Endothelial cell of umbilical vein (primary cell): ENCODE results near the gene GSG1L. TPM values are rescaled to one million over a fixed set of nuclear protein-coding genes. Genes with fewer than 3 reads are reported as not detected.

Experiments
- BruUV-seq: library from RNA; stranded (reverse); fragments of 400-500 nt; replicated peaks from 2 replicates; lab custom pipeline; 2021; lab: Mats Ljungman, UMichigan
- CTCF ChIA-PET: fragments of 300-600, 350-600 bp; sonication (Branson Sonifier 250); formaldehyde crosslinking; loops from one replicate; lab custom pipeline; 2021; ENCODE audit warnings: antibody characterized with exemption, inconsistent platforms; lab: Charles Lee
- POLR2A ChIA-PET: fragments of 300-600, 350-600 bp; sonication (Branson Sonifier 250); formaldehyde crosslinking; loops from one replicate; lab custom pipeline; 2021; ENCODE audit warnings: antibody characterized with exemption, inconsistent platforms; lab: Charles Lee
- DNase-seq: peaks from one replicate; pipeline ENCODE4 v3.0.0-alpha.2; 2011; ENCODE audit warnings: low read depth, low spot score
- FAIRE-seq: peaks from 2 replicates; lab custom pipeline; 2011; peaks lifted over from hg19 to GRCh38; lab: Jason Lieb, UNC
- H2AFZ ChIP-seq: 2 replicates; pipeline ENCODE4 v1.6.0; 2012; ENCODE audit warnings: low read depth, low read length, control low read depth, inconsistent platforms
- H3K27ac ChIP-seq: 2 replicates; pipeline ENCODE4 v1.5.1; 2011; ENCODE audit warnings: low read depth, mild to moderate bottlenecking, control low read depth, low read length, moderate library complexity; ENCODE audit not compliant: insufficient read depth
- H3K27me3 ChIP-seq, 2 experiments: 2 replicates each; pipeline versions ENCODE4 v1.6.0 to v1.6.1; 2011; ENCODE audit warnings: low read length in 2 of 2, mixed read lengths in 1 of 2; ENCODE audit not compliant: control insufficient read depth in 2 of 2, insufficient read depth in 2 of 2
- H3K36me3 ChIP-seq, 2 experiments: 2 replicates in 1 of 2; 3 replicates in 1 of 2; pipeline ENCODE4 v1.5.1; 2011; ENCODE audit warnings: low read length in 2 of 2, mild to moderate bottlenecking in 1 of 2, moderate library complexity in 1 of 2; ENCODE audit not compliant: control insufficient read depth in 2 of 2, insufficient read depth in 2 of 2; ENCODE audit errors: extremely low read depth in 1 of 2
- H3K4me1 ChIP-seq: 3 replicates; pipeline ENCODE4 v1.5.1; 2011; ENCODE audit warnings: mild to moderate bottlenecking, low read length; ENCODE audit not compliant: control insufficient read depth, insufficient read depth; ENCODE audit errors: extremely low read depth
- H3K4me2 ChIP-seq: 2 replicates; pipeline ENCODE4 v1.6.1; 2011; ENCODE audit warnings: low read length, control low read depth, mixed read lengths; ENCODE audit not compliant: insufficient read depth
- H3K4me3 ChIP-seq, 3 experiments: fragments of 200-600 bp in 1 of 3; sonication (generic), shearing (Covaris generic) in 1 of 3; replicated peaks in 1 of 3; 2 replicates each; pipeline ENCODE4 v1.5.1; 2011 to 2016; ENCODE audit warnings: control low read depth in 3 of 3, low read length in 3 of 3, mild to moderate bottlenecking in 2 of 3, inconsistent platforms in 1 of 3, low read depth in 1 of 3, moderate library complexity in 1 of 3; ENCODE audit not compliant: insufficient read depth in 1 of 3
- H3K79me2 ChIP-seq: 2 replicates; pipeline ENCODE4 v1.6.0; 2012; ENCODE audit warnings: low read length, inconsistent platforms; ENCODE audit not compliant: control insufficient read depth, insufficient read depth
- H3K9ac ChIP-seq: replicated peaks from 2 replicates; pipeline ENCODE3; 2011; ENCODE audit warnings: low read length, control low read depth; ENCODE audit not compliant: insufficient read depth; ENCODE audit errors: extremely low read depth
- H3K9me1 ChIP-seq: replicated peaks from 3 replicates; pipeline ENCODE4 v1.6.0; 2011; ENCODE audit warnings: mild to moderate bottlenecking, low read length; ENCODE audit not compliant: control insufficient read depth, insufficient read depth; ENCODE audit errors: extremely low read depth
- H3K9me3 ChIP-seq: replicated peaks from 2 replicates; pipeline ENCODE4 v1.5.1; 2012; ENCODE audit warnings: low read length, inconsistent platforms; ENCODE audit not compliant: control insufficient read depth, insufficient read depth
- H4K20me1 ChIP-seq: replicated peaks from 2 replicates; pipeline ENCODE3; 2011; ENCODE audit warnings: mild to moderate bottlenecking, low read length; ENCODE audit not compliant: control insufficient read depth, insufficient read depth; ENCODE audit errors: extremely low read depth
- CTCF ChIP-seq, 2 donors: IDR thresholded peaks; 1 replicate in 1 of 2; 2 replicates in 1 of 2; pipeline ENCODE4 v1.5.1; 2011; ENCODE audit warnings: low read length in 2 of 2, mild to moderate bottlenecking in 2 of 2, moderate library complexity in 2 of 2, control low read depth in 1 of 2, inconsistent platforms in 1 of 2, low read depth in 1 of 2; ENCODE audit not compliant: insufficient read depth in 1 of 2; ENCODE audit errors: extremely low read depth in 1 of 2
- EZH2 ChIP-seq: IDR thresholded peaks from 2 replicates; pipeline ENCODE4 v1.6.1; 2012; ENCODE audit warnings: borderline replicate concordance, low read depth, mild to moderate bottlenecking, moderate library complexity, low read length, inconsistent platforms; ENCODE audit not compliant: severe bottlenecking
- FOS ChIP-seq: IDR thresholded peaks from 2 replicates; pipeline ENCODE4 v1.6.1; 2011; ENCODE audit warnings: mild to moderate bottlenecking, low read length, moderate library complexity, borderline replicate concordance; ENCODE audit not compliant: insufficient read depth
- GATA2 ChIP-seq: IDR thresholded peaks from 2 replicates; pipeline ENCODE4 v1.7.0; 2011; ENCODE audit warnings: low read depth, mild to moderate bottlenecking, moderate library complexity, mixed read lengths, low read length; ENCODE audit not compliant: insufficient read length, insufficient read depth
- JUN ChIP-seq: IDR thresholded peaks from 2 replicates; pipeline ENCODE4 v1.6.1; 2011; ENCODE audit warnings: borderline replicate concordance, low read depth; ENCODE audit not compliant: insufficient read length, insufficient read depth
- MYC ChIP-seq: IDR thresholded peaks from one replicate; pipeline ENCODE4 v1.6.1; 2011; ENCODE audit warnings: mild to moderate bottlenecking, low read depth, low read length
- POLR2A ChIP-seq: IDR thresholded peaks from 2 replicates; pipeline ENCODE4 v1.6.1; 2012; ENCODE audit warnings: low read depth, mild to moderate bottlenecking, control low read depth, low read length
- POLR2AphosphoS5 ChIP-seq: IDR thresholded peaks from 2 replicates; pipeline ENCODE4 v1.6.1; 2012; ENCODE audit warnings: low read depth, mild to moderate bottlenecking, control low read depth, low read length, moderate library complexity; ENCODE audit not compliant: insufficient read depth
- dilution Hi-C: fragments of 300-500 bp; cut with MboI; formaldehyde crosslinking; loops from one replicate; pipeline ENCODE4 v1.15.0; 2019; ENCODE audit warnings: low sequenced_read_pairs; ENCODE audit not compliant: extremely low pct_ligation_motif_present
- intact Hi-C: fragments of 100-400 bp; cut with micrococcal nuclease; formaldehyde crosslinking; loops from one replicate; pipeline ENCODE4 v1.10.0; 2022
- polyA plus RNA-seq, 4 experiments: library from polyadenylated mRNA; depleted of rRNA in 3 of 4; stranded (reverse) in 3 of 4; unstranded in 1 of 4; fragments of >200 nt; gene quantifications; 2 replicates each; pipeline versions ENCODE4 v1.2.1 to v1.2.3, GENCODE V29; 2011 to 2012; ENCODE audit warnings: missing spikeins in 1 of 4
- total RNA-seq: library from RNA; stranded (reverse); gene quantifications from 2 replicates; pipeline ENCODE4 v1.2.3, GENCODE V29; 2021
- TF ChIP-seq, protein P1 (sequence below): IDR thresholded peaks from 2 replicates; pipeline ENCODE4 v1.6.1; 2011; ENCODE audit not compliant: insufficient read depth, insufficient read length

Gene GSG1L
- total and polyA plus RNA-seq, 2 donors (not counting 3 experiments of a cell fraction or from before 2014, with no cell fraction given) = 0.06 TPM; not detected in 1

DNA sequence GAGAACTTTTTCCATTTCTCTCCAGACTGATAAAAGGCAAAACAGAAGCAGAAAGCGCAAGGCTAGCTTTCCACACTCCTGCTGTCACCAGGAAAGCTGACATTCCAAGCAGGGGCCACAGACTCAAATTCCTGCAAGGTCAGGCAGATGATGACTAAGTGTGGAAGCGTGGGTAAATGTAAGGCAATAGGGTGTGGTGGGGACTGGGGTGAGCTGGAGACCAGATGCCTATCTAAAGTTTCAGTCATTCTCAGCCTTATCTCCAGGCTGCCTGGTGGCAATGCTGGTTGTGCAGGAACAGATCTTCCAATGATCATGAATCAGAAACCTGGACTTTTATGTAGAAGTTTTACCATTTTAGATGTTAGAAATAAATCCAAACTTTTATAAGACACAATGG is 224.1 kb downstream of the GSG1L start:
- Histone ChIP-seq H4K20me1 (no peaks in the 10 kb centered on the region), H2AFZ (no peak overlapping the region), H3K36me3 (no peaks in the 10 kb centered on the region), H3K9me3 (no peaks in the 10 kb centered on the region), H3K4me1 (no peaks in the 10 kb centered on the region), H3K9me1 (no peaks in the 10 kb centered on the region), H3K27ac (no peak overlapping the region), H3K9ac (no peak overlapping the region), H3K27me3 (peaks cover 7 to 17% of the 10 kb centered on the region in 2 experiments), H3K79me2 (no peaks in the 10 kb centered on the region), H3K4me3 (no peak overlapping the region), H3K4me2 (no peak overlapping the region)
- no peak for TF ChIP-seq MYC
- TF ChIP-seq JUN = no peak
- TF ChIP-seq, protein P1, sequence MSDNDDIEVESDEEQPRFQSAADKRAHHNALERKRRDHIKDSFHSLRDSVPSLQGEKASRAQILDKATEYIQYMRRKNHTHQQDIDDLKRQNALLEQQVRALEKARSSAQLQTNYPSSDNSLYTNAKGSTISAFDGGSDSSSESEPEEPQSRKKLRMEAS = no peak
- no peak for TF ChIP-seq CTCF (IDR thresholded peaks at IDR 0.05; ENCODE audit: extremely low read depth in 1 of 2, insufficient read depth in 1 of 2, low read depth in 1 of 2, low read length in 2 of 2)
- TF ChIP-seq GATA2 = no peak
- TF ChIP-seq EZH2 = no peak
- TF ChIP-seq POLR2AphosphoS5 = no peak
- no peak for TF ChIP-seq FOS
- TF ChIP-seq POLR2A = no peak
- no TSS peak for BruUV-seq
- ChIA-PET CTCF (no interaction called here), POLR2A (no interaction called here)
- dilution Hi-C loops = no loop called here
- peak; percentile 40 for FAIRE-seq
- intact Hi-C loops = no loop called here
- DNase-seq = no peak
